ENCODE measurements around the gene MS4A4A.

The MS4A4A gene

GRCh38 chr11:60303661-60304060 lies 23.2 kb downstream of the MS4A4A start:
- no peak for DNase-seq

DNA sequence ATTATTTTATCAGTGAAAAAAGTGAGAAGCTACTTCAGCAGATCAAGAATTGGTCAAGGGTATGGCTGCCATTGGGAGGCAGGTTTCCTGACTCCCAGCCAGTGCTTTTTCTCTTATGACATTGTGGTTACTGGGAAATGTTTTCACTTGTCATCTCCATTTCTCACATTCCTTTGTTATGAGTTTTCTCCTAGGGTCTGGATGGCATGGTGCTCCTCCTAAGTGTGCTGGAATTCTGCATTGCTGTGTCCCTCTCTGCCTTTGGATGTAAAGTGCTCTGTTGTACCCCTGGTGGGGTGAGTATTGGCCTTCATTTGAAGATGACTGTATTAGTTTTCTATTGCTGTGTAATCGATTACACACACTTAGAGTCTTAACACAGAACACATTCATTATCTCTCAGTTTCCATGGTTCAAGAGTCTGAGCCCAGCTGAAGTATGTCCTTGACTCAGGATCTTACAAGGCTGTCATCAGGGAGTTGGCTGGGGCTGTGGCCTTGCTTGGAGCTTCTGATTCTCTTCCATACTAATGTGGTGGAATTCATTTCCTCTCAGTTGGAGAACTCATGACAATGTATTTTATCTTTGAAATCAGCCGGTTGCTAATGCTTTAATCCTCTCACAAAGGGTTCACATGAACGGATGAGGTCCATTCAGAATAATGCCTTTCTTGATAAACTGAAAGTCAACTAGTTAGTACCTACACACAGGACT lies 25.6 kb downstream of the MS4A4A start:
- no peak for DNase-seq

DNA sequence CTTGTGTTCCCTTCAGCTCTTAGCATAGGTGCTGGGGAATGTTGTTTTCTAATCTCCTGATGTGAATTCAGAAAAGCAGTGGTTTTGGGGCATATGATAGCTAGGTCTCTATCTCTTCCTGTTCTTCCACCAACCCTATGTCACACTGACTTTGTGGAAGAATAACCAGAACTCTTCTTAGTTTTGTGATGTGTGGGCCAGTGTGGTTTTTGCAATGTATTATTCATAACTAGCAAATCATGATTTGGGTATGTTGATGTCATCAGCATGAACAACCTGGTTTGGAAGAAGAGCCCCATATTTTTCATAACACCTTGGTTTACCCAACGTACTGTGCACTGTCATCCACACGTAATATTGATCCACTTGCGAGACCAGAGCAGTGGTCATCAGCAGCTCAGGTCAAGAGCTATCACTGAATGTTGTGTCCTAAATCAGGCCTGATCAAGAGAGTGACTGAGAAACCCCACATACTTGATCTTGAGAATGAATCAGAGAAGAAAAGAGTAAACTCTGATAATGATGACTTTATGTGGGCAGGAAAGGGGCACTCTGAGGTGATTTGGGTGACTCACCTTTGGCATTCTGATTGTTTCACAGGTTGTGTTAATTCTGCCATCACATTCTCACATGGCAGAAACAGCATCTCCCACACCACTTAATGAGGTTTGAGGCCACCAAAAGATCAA lies 27.2 kb downstream of the MS4A4A start:
- DNase-seq: no peak

DNA sequence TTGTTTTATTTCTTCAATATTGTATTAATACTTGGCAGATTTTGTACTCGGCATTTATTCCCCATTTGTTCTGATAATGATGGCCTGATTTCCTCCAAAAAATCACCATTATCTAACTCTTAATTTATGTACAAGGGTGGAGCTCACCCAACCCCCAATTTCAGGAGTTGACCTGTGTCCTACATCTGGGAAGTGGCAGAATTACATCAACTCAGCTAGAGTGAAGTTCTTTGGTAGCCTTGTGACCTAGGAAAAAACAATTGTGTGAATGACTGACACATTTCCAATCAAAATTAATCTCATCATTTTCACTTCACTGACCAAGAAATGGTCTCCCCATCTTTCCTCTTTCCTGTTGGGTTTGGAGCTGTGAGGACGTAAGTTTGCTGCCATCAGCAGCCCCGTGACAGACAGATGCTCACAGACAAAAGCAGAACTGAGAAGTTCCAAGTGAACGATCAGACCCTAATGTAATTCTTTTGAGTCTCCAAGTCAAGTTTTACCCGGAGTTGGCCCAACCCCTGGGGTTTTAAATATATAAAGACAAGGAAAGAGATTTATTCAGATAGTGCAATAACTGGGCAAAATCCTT lies 30.0 kb downstream of the MS4A4A start:
- DNase-seq: no peak

DNA sequence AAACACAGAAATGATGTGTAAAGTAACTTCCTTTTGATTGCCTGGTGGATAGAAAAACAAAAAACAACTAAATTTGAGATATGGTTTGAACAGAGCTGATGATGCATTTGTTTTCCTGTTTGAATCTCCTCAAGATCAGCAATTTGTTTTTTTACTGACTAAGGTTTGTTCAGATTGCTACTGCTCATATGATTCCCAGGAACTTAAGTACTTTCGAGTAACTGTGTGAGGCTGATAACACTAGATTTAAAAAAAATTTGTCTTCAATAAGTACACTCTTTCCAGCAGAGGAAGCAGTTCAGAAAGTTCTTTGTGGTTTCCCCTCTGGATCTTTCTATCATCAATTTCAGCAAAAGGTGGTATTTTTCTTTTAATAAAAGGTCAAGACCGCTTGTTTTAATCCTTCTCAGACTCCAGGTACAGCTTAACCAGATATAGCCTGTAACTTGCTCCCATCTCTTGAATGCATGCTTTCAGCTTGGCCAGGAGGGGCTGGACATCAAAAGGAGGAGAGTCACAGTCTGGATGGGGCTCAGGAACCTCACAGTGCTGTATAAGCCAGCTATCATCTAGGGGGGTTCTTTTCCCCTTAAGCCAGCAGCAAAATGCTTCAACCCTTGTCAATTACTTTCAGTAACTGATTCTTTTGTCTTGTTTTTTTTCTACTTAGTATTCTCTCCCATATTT lies 34.3 kb downstream of the MS4A4A start:
- no peak for DNase-seq

DNA sequence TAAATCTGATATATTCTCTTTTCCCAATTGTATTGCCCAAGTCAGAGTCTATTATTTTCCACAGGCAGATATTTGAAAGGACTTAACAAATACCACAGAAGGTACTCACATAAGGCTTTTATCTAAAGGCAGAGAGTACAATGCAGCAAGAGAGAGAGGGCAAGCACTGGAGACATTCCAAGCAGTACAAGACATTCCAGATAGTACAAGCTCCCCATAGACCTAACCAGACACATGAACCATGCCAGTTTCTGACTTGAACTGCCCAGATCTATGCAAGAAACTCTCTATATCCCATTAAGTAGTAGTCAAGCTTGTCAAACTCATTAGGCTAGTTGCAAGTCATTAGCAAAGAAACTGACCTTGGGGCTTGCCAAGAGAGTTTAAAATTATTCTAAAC lies 35.4 kb downstream of the MS4A4A start:
- DNase-seq: no peak

GRCh38 chr11:60316317-60316716 lies 35.9 kb downstream of the MS4A4A start:
- DNase-seq: no peak

- DNase-seq: no peak
Measured at GRCh38 chr11:60318726-60319125, 38.3 kb downstream of the MS4A4A start.

- DNase-seq: no peak
Measured at GRCh38 chr11:60321051-60321450, 40.6 kb downstream of the MS4A4A start.

DNA sequence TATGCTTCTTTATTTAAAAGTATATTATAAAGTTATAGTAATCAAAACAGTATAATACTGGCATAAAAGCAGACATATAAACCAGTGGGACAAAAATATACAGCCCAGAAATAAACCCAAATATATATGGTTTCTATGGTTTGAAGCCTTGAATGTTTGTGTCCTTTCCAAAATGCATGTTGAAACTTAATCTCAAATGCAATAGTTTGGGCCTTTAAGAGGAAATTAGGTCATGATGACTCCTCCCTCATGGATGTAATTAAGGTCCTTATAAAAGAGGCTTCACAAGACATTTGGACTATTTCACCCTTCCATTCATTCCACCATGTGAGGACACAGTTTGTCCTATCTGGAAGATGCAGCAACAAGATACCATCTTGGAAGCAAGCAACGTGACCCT lies 46.5 kb downstream of the MS4A4A start, which contains the start of gene MS4A6E:
TSS of gene MS4A6E (plus strand) at position 301 of the 400 bp plus-strand sequence. CDS start 7,641 bp downstream, outside the sequence.
- no peak for DNase-seq

GRCh38 chr11:60328460-60328859 lies 48.0 kb downstream of the MS4A4A start:
- DNase-seq: no peak

GRCh38 chr11:60332846-60333245 lies 52.4 kb downstream of the MS4A4A start:
- DNase-seq: no peak

DNA sequence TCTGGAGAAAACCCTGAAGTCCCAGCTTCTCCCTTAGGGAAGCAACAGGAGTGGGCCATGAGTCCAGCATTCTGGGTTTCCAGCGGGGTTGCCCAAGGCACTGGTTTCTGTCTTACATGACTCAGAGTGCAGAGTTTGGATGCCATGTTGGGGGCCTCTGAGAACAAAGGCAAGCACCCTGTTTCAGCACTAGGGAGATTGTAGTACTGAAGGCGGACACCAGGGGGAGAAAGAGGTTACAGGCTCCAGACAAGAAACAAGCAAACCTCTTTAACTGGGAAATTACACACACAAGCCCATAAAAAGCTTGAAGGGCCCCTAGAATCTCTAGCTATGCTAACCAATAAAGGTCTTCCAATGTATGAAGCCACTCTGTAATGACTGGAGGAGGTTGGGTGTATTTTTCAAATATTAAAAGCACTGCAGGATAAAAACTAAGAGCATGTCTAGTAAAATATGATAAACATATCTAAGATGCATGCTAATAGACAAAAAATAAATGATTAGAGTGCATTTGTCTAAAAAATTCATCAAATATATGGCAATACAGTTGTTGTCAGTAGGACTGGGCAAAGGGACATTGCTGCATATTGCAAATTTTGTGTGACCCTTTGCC lies 53.6 kb downstream of the MS4A4A start:
- DNase-seq: no peak

- no peak for DNase-seq
Measured at GRCh38 chr11:60336767-60337391, 56.4 kb downstream of the MS4A4A start.

DNA sequence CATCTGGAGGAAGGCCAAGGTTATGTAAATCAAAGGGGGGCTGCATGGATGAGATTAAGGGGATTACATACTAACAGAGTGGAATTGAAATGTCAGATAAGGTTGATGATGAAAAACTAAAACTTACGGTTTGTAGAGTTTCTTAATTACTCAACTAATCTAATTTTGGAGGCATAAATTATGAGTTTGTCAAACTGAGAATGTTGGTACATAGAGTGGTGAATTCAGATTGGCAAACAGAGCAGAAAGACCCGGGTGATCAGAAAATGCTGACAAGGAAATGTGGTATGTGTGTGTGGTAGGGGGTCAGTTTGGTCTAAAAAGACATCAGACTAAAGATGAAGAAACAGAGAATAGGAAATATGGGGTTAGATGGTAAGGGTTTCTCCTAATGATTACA lies 57.6 kb downstream of the MS4A4A start:
- DNase-seq: no peak

GRCh38 chr11:60339356-60339755 lies 58.9 kb downstream of the MS4A4A start:
- no peak for DNase-seq

DNA sequence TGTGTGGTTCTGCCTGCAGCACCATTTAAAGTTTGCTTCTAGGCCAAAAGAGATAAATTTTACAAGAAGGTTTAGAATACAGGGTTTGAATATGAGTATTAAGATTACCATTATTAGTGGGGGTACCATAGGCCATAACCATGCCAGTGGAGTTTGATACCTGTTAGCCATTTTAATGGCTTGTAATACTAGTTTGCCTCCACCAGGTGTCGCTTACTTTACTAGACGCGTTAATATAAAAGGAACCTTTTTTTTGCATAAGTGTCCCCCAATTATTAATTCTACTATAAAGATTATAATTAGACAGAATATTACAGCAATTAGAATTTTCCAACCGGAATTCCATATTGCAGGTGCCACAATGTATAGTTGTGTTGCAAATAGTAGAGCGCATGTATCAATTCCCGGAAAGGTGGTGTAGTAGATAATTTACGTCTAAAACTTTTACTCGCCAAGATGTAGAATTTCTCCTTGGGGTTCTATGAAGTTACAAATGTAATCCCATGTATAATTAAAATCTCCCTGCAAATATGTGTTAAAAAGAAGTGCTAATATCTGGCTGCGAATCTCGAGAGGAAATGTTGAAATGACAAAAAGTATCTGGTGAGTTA lies 62.7 kb downstream of the MS4A4A start:
- DNase-seq: no peak

GRCh38 chr11:60344146-60344545 lies 63.7 kb downstream of the MS4A4A start:
- no peak for DNase-seq

DNA sequence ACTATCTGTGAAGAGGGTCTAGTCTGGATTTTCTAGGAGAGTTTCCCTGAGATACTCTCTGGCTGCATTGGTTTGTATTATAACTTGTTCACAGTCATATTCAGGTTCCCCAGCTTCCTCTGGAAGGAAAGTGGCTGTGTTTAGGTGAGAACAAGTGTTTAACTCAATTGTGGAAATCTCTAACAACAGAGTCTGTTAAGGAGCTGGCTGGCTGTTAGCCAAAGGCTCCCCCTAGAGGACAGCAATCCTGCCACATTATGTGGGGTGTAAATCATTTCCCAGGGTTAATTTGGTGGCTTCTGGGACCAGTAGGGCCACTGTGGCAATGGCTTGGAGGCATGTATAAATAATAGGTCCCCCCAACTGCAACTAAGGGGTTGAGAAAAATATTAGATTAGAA lies 65.0 kb downstream of the MS4A4A start:
- DNase-seq: no peak

GRCh38 chr11:60347084-60347797 lies 66.8 kb downstream of the MS4A4A start:
- DNase-seq: no peak

DNA sequence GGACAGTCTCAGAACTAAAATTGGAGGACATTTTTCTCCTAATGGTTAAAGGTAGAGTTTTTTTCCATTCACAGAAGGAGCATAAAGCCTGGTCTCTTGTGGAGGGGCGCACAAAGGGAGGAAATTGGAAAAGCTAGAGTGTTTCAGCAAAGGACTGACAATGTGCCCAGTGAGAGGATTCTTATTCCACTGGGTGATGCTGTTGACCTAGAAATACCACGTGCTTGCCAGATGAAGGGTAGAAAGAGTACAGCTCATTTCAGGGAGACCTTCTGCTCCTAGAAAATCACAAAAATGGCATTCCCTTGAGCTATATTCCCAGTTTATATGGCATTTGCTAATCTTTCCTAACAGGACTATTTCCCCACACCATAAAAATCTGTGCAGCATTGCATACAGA lies 67.7 kb downstream of the MS4A4A start:
- no peak for DNase-seq

GRCh38 chr11:60349990-60350389 lies 69.5 kb downstream of the MS4A4A start:
- DNase-seq: no peak
